Tibial nerve (tissue), 4 donors: ENCODE measurements around the gene KLHL13.

Source experiments
- CTCF ChIP-seq, 5 experiments: fragments of 200-600 bp in 3 of 5; fragments of 450-650 bp in 2 of 5; sonication (generic) in 3 of 5; IDR thresholded peaks; one replicate each; pipeline ENCODE4 v1.5.1; 2016 to 2019; ENCODE audit warnings: antibody characterized with exemption in 5 of 5, mild to moderate bottlenecking in 3 of 5, moderate library complexity in 2 of 5
- EP300 ChIP-seq, 2 donors: sonication (generic); formaldehyde crosslinking; IDR thresholded peaks; one replicate each; pipeline ENCODE4 v1.6.1; 2017; ENCODE audit warnings: antibody characterized with exemption in 2 of 2, mild to moderate bottlenecking in 1 of 2
- POLR2A ChIP-seq, 2 donors: fragments of 450-650 bp; IDR thresholded peaks; one replicate each; pipeline ENCODE4 v1.6.1; 2017; ENCODE audit warnings: antibody characterized with exemption in 2 of 2, mild to moderate bottlenecking in 2 of 2, moderate library complexity in 2 of 2

DNA sequence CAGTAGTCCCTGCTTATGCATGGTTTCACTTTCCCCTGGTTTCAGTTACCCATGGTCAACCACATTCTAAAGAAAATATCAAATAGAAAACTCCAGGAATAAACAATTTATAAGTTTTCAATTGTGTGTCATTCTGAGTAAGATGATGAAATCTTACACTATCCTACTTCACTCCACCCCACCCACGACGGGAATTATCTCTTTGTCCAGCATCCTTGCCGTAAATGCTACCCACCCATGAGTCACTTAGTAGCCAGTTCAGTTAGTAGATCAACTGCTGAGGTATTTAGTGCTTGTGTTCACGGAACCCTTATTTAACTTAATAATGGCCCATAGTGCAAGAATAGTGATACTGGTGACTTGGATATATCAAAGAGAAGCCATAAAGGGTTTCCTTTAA lies 91.4 kb downstream of the KLHL13 start:
- TF ChIP-seq CTCF (IDR thresholded peaks at IDR 0.05) (no peak), POLR2A (IDR thresholded peaks at IDR 0.05) (no peak), EP300 (IDR thresholded peaks at IDR 0.05) (no peak)
